Hematopoietic multipotent progenitor cell treated with erythropoietin and hydrocortisone succinate and interleukin-3 and kit ligand, for 6 days (in vitro differentiated cells): Measurements from ENCODE around the gene WASHC1.
"Not testable (repeated sequence)": the region's sequence is repeated elsewhere in the genome, so short reads cannot be mapped to it uniquely, and the experiment has no call there.

Experiments used
- DNase-seq: peaks from one replicate; pipeline ENCODE4 v3.0.0-alpha.2; 2015

The WASHC1 gene

GRCh38 chr9:11206-11605 is 18.1 kb downstream of the WASHC1 start:
- DNase-seq = not testable (repeated sequence)

DNA sequence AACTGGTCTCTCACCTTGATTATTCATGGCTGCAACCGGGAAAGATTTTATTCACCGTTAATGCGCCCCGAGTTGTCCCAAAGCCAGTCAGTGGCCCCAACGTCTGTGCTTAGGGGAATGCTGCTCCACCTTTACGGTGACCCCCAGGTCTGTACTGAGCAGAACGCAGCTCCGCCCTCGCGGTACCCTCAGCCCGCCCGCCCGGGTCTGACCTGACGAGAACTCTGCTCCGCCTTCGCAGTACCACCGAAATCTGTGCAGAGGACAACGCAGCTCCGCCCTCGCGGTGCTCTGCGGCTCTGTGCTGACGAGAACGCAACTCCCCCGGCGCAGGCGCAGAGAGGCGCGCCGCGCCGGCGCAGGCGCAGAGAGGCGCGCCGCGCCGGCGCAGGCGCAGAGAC is 18.6 kb downstream of the WASHC1 start:
- DNase-seq = not testable (repeated sequence)

GRCh38 chr9:10207-10606 is 19.0 kb downstream of the WASHC1 start:
- peak; percentile 20 for DNase-seq
